AG09309 (cell line): ENCODE results near the gene PLEKHG1.

Source experiments
- DNase-seq: peaks from one replicate; pipeline ENCODE4 v3.0.0-alpha.2; 2010; ENCODE audit warnings: low read depth
- H3K4me3 ChIP-seq: 2 replicates; pipeline ENCODE4 v1.5.1; 2011; ENCODE audit warnings: mild to moderate bottlenecking, low read depth, low read length, moderate library complexity; ENCODE audit not compliant: control insufficient read depth
- CTCF ChIP-seq: IDR thresholded peaks from 2 replicates; pipeline ENCODE4 v1.5.1; 2011; ENCODE audit warnings: mild to moderate bottlenecking, low read depth, low read length, inconsistent platforms; ENCODE audit not compliant: insufficient read depth, control insufficient read depth; ENCODE audit errors: missing control alignments

Gene PLEKHG1

GRCh38 chr6:150622476-150622875, 22.8 kb downstream of the PLEKHG1 start:
- no peak overlapping the region for H3K4me3 ChIP-seq
- TF ChIP-seq CTCF, result no peak
- no peak for DNase-seq

DNA sequence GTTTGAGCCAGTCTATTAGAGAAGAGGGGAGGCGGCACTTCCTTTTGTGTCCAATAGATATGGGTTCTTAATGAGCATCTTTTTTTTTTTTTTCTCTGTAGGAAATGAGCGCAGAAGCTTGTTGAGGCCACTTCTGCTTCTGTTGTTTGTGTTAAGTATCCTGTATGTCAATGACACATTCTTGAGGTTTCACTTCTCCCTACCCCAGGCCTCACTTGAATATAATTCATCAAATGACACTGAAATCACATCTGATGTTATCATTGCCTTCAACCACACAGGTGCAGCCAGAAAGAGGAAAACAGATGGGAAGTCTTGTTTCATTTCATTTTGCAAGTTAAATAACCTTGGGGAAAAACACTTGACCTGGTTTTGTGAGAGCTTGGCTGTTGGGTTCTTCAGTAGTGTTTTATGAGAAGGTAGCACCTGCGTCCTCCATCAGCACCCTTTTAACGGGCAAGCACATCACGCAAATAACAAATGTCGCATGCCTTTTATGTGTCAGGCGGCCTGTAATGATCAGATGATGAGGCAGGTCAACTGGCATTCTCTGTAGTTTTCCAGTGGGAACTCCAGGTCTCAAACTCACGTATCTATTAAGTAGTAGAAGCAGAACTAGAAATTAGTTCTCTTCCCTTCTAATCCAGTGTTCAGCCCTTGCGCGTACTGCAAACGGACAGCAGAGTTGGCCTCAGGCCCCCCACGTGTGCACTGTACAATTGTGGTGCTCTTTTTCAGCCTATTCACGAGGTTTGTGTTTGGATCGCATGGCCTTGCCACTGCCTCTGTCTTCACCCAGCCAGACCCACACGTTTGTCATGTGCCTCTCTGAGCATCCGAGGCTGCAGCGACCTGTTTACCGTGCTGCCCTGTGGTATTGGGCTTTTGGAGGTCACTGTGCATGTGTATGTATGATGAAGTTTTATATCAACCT, 23.5 kb downstream of the PLEKHG1 start:
- DNase-seq, result no peak
- no peak overlapping the region for H3K4me3 ChIP-seq
- no peak for TF ChIP-seq CTCF

GRCh38 chr6:150624191-150624590, 24.5 kb downstream of the PLEKHG1 start:
- H3K4me3 ChIP-seq, result no peak overlapping the region
- no peak for DNase-seq
- TF ChIP-seq CTCF, result no peak

GRCh38 chr6:150625927-150626326, 26.2 kb downstream of the PLEKHG1 start:
- DNase-seq, result no peak
- no peak for TF ChIP-seq CTCF
- no peak overlapping the region for H3K4me3 ChIP-seq

DNA sequence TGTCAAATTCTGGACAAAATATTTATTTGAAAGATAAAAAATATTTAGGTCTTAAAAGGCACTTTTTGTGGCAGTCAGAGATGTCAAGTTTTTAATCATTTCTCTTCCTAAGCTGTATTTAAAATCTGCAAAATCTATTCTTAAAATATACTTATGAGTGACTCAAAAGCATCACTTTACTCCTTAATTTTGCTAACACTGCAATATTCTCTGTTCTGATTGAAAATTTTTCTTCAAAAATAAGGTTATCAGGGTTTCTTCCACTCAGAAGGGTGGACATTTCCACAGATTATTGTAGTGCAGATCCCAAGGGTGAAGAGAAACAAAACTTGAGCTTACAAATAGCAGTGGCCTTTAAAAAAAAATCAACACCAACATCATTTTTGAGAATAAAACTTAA, 27.5 kb downstream of the PLEKHG1 start:
- DNase-seq, result no peak
- no peak overlapping the region for H3K4me3 ChIP-seq
- no peak for TF ChIP-seq CTCF

- no peak for TF ChIP-seq CTCF
- no peak overlapping the region for H3K4me3 ChIP-seq
- peak; percentile 93 for DNase-seq
Observed at GRCh38 chr6:150627585-150628025, 27.9 kb downstream of the PLEKHG1 start.
